ENCODE results near the gene KIFC3.

The KIFC3 gene

GRCh38 chr16:57787519-57787905, 14.8 kb downstream of the KIFC3 start:
- no peaks in the 10 kb centered on the region for H3K9me3 ChIP-seq (ENCODE audit: control insufficient read depth, insufficient read depth, low read depth, low read length)
- ChIA-PET CTCF (interaction anchor here (0.8 kb wide), 2 partner anchors 36 to 41 kb away, joined by 3 to 5 read pairs; no protein-coding TSS in a partner anchor), POLR2A (no interaction called here)
- no peak overlapping the region for H3K4me3 ChIP-seq (ENCODE audit: low read depth, low read length)
- no peaks in the 10 kb centered on the region for H3K4me1 ChIP-seq (ENCODE audit: control insufficient read depth, insufficient read depth, low read length)
- H3K36me3 ChIP-seq (ENCODE audit: control insufficient read depth in 2 of 2, insufficient read depth in 1 of 2, low read length in 2 of 2), result peaks cover 0 to 3% of the 10 kb centered on the region in 2 experiments; a peak in 2 of 3 replicates
- H3K27ac ChIP-seq (ENCODE audit: extremely low read depth, low read depth, low read length), result no peak overlapping the region
- no peak for TF ChIP-seq ZNF707 (tag by site-specific recombination; IDR thresholded peaks at IDR 0.05)
- no peak for TF ChIP-seq ZNF350 (tag by site-specific recombination; IDR thresholded peaks at IDR 0.05)
- TF ChIP-seq ZNF324 (tag by site-specific recombination; IDR thresholded peaks at IDR 0.05), result no peak
- no peak for TF ChIP-seq GFI1B (tag by site-specific recombination; IDR thresholded peaks at IDR 0.05)
- TF ChIP-seq ZSCAN5A (tag by site-specific recombination; IDR thresholded peaks at IDR 0.05), result no peak
- no peak for TF ChIP-seq PATZ1 (tag by site-specific recombination; IDR thresholded peaks at IDR 0.05)
- no peak for TF ChIP-seq ZBTB10 (tag by site-specific recombination; IDR thresholded peaks at IDR 0.05)
- no peak for TF ChIP-seq ZNF138 (tag by site-specific recombination; IDR thresholded peaks at IDR 0.05; ENCODE audit: borderline replicate concordance)

GRCh38 chr16:57786632-57787518, 15.4 kb downstream of the KIFC3 start:
- ChIA-PET POLR2A (no interaction called here), CTCF (interaction anchor here (0.7 to 0.8 kb wide), 3 partner anchors 30 to 40 kb away, joined by 3 to 5 read pairs (median 3); no protein-coding TSS in a partner anchor)
- H3K4me3 ChIP-seq (ENCODE audit: low read depth, low read length), result no peak overlapping the region
- H3K4me1 ChIP-seq (ENCODE audit: control insufficient read depth, insufficient read depth, low read length), result no peaks in the 10 kb centered on the region
- no peaks in the 10 kb centered on the region for H3K9me3 ChIP-seq (ENCODE audit: control insufficient read depth, insufficient read depth, low read depth, low read length)
- peaks cover 0 to under 1% of the 10 kb centered on the region in 2 experiments; a peak in 1 of 3 replicates for H3K36me3 ChIP-seq (ENCODE audit: control insufficient read depth in 2 of 2, insufficient read depth in 1 of 2, low read length in 2 of 2)
- no peak for TF ChIP-seq CTCF (tag by site-specific recombination; IDR thresholded peaks at IDR 0.05)
- no peak for TF ChIP-seq ZNF571 (tag by site-specific recombination; IDR thresholded peaks at IDR 0.05)
- TF ChIP-seq ZNF785 (tag by site-specific recombination; IDR thresholded peaks at IDR 0.05), result no peak
- no peak for TF ChIP-seq ZNF366 (tag by site-specific recombination; conservative IDR thresholded peaks at IDR 0.05)
- no peak for TF ChIP-seq ZNF610 (tag by site-specific recombination; IDR thresholded peaks at IDR 0.05; ENCODE audit: borderline replicate concordance)
- TF ChIP-seq ZNF555 (tag by site-specific recombination; conservative IDR thresholded peaks at IDR 0.05), result no peak
- TF ChIP-seq PBX3 (CRISPR knock-in tag; IDR thresholded peaks at IDR 0.05), result no peak
- TF ChIP-seq ZBTB11 (tag by site-specific recombination; conservative IDR thresholded peaks at IDR 0.05; ENCODE audit: low read depth), result no peak
- no peak for TF ChIP-seq HOXD13 (CRISPR knock-in tag; IDR thresholded peaks at IDR 0.05; ENCODE audit: borderline replicate concordance)
- TF ChIP-seq ZNF146 (tag by site-specific recombination; IDR thresholded peaks at IDR 0.05), result no peak
- no peak overlapping the region for H3K27ac ChIP-seq (ENCODE audit: extremely low read depth, low read depth, low read length)
